ENCODE data around the gene BTBD1. TPM values are rescaled to one million over a fixed set of nuclear protein-coding genes. Genes with fewer than 3 reads are reported as not detected.

BTBD1 gene
- total RNA-seq, 1 donor from 2014 or later, result 150 TPM

DNA sequence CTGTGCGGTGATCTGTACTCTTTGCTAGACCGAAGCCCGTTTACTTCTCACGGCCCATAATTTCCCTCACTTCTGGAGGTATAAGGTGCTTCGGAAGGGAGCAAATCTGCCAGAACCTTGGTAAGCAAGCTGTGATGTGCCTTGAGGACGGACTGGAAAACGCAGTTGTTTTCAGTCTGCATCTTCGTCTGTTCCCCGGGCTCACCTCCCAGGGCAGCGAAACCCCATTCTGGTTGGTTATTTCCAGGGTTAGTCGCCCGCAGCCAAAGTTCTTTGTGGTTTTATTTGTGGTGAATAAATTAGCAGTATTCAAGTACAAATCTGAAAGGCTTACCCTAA, 80.6 kb downstream of the BTBD1 start:
- no peak for DNase-seq

DNA sequence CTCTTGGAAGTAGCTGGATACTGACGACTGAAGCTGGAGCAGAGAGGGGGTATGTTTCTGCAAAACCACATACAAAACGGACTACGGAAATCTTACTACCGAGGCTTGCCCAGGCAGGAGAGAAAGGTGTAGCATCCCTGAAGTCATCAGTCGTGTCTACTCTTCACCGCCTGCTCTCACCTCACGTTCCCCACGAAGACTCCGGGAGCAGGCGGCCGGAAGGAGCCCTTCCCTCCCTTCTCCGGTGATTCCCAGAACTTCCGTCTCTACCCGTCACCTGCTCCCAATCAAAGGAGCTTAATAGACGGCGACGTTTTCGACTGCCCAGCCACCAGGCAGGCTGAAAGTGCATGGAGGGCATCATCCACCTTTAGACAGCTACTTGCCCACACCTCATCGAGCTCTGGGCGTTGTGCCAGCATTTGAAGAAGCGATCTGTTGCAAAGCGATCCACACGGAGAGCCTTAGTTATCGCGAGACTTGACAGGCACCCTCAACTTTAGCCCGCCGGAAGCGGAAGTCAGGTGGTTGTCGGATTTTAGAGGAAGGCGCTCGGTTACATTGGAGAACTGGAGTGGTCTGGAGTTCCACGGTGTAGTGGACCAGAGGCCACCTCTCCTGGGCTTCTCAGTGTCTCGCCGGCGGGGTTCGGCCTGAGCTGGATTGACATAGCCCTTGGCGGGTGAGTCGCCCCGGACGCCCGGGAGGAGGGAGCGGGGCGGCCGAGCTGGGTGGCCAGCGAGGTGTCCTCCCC, 81.2 kb downstream of the BTBD1 start, which contains the start of gene RAMAC:
TSS of gene RAMAC (plus strand) at position 523 of the 754 bp plus-strand sequence. CDS start 2,809 bp downstream, outside the sequence.
- peak; percentile 93 for DNase-seq

DNA sequence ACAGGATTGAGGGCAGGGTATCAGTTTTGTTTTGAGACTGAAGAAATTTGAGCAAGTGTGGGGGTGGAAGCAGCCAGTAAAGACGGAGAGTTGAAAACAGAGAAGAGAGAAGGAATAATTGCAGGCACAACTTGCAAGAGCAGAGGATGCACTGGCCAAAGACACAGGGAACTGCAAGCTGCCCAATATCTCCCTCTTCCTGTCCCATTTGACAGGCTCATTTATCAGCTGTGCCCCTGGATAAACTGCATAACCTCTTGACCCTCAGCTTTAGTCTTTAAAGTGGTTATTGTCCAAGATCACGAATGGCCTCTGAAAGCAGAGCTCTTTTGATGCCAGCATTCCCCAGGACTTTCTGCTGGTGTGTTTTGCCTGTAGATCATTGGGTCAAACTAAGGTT, 86.1 kb downstream of the BTBD1 start:
- DNase-seq, result no peak

DNA sequence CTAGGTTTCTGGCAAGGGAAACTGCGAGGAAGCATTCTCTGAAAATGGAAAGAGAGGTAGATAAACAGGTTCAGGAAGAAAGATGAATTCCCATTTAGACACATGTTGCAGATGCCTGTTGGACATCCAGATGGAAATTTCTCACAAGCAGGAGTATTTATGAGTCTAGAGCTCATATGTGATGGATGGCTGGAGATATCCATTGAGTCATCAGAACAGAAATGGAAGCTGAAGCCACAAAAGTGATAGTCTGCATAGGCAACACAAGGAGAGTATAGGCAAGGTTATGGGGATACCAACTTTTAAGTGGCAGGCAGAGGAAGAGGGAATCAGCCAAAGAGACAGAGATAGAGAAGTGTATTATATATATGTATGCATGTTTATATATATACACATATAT, 87.3 kb downstream of the BTBD1 start:
- DNase-seq, result no peak

DNA sequence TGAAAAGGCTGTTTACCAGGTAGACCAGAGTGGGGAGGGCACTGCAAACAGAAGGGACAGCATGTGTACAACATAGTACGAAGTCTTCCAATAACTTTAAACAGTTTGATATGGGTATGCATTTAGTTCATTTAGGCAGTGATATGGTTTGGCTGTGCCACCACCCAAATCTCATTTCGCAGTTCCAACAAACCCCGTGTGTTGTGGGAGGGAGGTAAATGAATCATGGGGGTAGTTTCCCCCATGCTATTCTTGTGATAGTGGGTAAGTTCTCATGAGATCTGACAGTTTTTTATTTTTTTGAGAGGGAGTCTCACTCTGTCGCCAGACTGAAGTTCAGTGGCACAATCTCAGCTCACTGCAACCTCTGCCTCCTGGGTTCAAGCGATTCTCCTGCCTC, 88.6 kb downstream of the BTBD1 start:
- DNase-seq, result no peak

DNA sequence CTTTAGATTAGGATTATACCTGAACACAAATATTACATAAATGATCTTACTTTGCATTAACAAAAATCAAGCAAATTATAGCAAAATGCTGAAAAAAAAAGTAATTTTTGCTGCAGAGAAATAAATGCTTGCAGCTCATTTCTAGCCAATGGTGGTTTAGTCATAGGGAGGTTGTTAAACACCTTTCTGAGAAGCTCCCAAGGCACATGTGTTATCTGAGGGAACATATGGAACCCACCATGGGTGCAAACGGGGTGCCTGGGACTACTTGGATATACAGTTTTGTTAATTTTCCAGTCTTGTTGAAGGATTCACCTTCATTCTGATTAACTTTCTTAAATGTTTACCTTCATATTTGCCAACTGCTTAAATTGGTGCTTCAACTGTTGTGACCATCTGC, 90.0 kb downstream of the BTBD1 start:
- DNase-seq, result no peak

DNA sequence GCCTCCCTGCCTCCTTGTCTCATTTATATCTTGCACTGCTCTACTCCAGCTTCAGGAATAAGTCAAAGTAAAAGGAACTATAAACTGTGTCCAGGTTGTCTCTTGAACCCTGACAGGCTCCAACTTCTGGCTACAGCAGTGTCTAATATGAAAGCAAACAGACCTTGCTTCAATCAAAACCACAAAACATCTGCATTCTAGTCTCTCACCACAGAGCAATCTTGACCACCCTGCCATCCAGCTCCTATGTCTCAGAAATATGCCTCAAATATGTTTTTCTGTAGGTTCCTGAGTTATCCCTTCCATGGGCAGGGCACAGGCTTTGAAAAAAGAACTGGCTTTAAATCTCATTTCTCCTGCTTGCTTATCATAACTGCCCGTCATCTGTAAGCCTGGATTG, 94.1 kb downstream of the BTBD1 start:
- no peak for DNase-seq

- DNase-seq, result no peak
Measured at GRCh38 chr15:82971218-82971984, 95.7 kb downstream of the BTBD1 start.

- no peak for DNase-seq
Measured at GRCh38 chr15:82970696-82971095, 96.4 kb downstream of the BTBD1 start.

DNA sequence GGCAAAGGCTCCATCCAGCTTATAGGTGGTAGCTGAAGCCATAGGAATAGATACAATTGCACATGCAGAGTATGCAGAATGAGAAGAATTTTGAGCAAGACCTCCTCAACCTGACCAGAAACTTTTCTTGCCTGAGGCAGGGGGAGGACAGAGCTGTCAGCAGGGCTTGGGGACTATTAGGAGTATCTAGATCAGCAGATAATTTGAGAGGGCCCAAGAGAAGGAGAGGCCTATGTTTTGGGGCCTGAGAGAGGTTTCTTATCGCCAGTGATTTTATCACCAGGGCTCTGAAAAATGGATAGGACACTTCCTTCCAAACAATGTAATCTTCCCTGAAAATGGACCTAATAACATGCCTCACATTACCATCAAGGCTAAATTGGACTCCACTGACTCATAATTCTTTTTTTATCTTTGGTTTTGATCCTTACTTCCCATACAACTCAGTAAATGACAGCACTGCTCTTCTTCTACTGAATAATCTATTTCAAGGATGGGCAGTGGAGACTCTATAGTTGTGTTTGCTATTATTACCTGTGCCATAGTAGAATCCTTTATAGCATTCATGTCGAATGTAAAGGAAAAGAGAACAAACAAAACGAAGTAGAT, 96.9 kb downstream of the BTBD1 start:
- DNase-seq, result no peak

- no peak for DNase-seq
Measured at GRCh38 chr15:82969353-82969752, 97.7 kb downstream of the BTBD1 start.

DNA sequence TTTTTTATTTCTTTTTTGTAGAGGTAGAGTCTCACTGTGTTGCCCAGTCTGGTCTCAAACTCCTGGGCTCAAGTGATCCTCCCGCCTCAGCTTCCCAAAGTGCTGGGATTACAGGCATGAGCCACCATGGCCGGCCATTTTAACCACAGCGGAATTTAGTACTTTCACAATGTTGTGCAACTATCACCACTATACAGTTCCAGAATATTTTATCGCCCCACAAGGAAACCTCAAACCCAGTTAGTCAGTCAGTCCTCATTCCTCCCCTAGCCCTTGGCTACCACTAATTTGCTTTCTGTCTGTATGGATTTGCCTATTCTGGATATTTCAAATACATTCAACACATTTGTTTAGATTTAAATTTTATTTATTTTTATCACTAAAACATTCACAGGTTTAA, 99.0 kb downstream of the BTBD1 start:
- DNase-seq, result no peak

- no peak for DNase-seq
Measured at GRCh38 chr15:82966671-82967071, 100.4 kb downstream of the BTBD1 start.

Small RNA genes within 50 kb of the gene (small RNA-seq; reads per million reads assigned to genes)
- not detected for gene MIR4515

Other genes starting within 250 kb of the BTBD1 start
- gene HOMER2, start 114.5 kb downstream of the BTBD1 start, total RNA-seq, result 76.7 TPM
- 41.5 TPM for gene RAMAC, start 81.0 kb downstream of the BTBD1 start, total RNA-seq
- 18.6 TPM for gene C15orf40, start 55.6 kb downstream of the BTBD1 start, total RNA-seq
- gene TM6SF1, start 40.4 kb upstream of the BTBD1 start, total RNA-seq, result 20.1 TPM
- gene HDGFL3, start 140.6 kb upstream of the BTBD1 start, total RNA-seq, result 149 TPM
- 0.16 TPM for gene BNC1, start 217.4 kb upstream of the BTBD1 start, total RNA-seq

Measured in occipital lobe (tissue), 3 donors.